ENCODE measurements around the gene PLAC8. TPM values are rescaled to one million over a fixed set of nuclear protein-coding genes. Genes with fewer than 3 reads are reported as not detected.

Gene PLAC8, protein sequence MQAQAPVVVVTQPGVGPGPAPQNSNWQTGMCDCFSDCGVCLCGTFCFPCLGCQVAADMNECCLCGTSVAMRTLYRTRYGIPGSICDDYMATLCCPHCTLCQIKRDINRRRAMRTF
- total RNA-seq = not detected in 2 replicates

DNA sequence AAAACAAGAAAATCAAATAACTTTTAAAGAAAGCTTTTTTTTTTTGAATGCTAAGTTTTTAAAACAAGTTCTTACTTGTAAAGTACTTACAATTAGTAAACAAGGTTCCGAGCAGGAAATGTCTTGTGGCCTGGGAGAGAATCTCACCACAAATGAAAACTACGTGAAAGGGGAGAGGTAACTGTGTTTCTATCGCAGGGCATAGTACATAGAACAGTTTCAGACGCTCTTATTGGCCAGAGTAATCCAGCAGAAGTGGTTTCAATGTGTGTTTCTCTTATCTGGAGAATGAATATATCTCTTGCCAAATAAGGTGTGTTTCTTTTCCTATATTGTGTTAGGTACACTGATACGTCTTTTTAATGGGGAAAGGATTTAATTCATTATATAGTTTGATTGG is at the start of gene PLAC8:
Gene PLAC8 (minus strand): TSS at position 154 of the 400 bp plus-strand sequence. CDS start 6,808 bp downstream, outside the sequence.

Other genes starting within 250 kb of the PLAC8 start
- 210 and 225 TPM in 2 replicates for gene SEC31A, start 223.6 kb downstream of the PLAC8 start, total RNA-seq
- 1.2 and 3.5 TPM in 2 replicates for gene THAP9, start 214.0 kb downstream of the PLAC8 start, total RNA-seq
- 10.1 and 13.7 TPM in 2 replicates for gene LIN54, start 103.9 kb downstream of the PLAC8 start, total RNA-seq
- 30.0 and 57.0 TPM in 2 replicates for gene COPS4, start 79.5 kb downstream of the PLAC8 start, total RNA-seq
- gene COQ2, start 170.1 kb upstream of the PLAC8 start, total RNA-seq = 9.0 and 19.1 TPM in 2 replicates
- 0.52 and 0.64 TPM in 2 replicates for gene HPSE, start 220.1 kb upstream of the PLAC8 start, total RNA-seq

All from epithelial cell of alveolus of lung (primary cell).